OCI-LY3 (cell line): ENCODE data around the gene MAPK8.
A peak's percentile ranks its signal among the peaks of the same experiment; 100 is the strongest.

Source experiments
- H2AFZ ChIP-seq: fragments of 200-600, 300-600 bp; shearing (Covaris generic); 2 replicates; pipeline ENCODE4 v1.6.0; 2014; ENCODE audit warnings: antibody characterized with exemption, low read depth, low read length
- H3K27ac ChIP-seq: fragments of 200-600, 300-600 bp; sonication (generic); 2 replicates; pipeline ENCODE4 v1.5.1; 2014; ENCODE audit warnings: mild to moderate bottlenecking, low read length, moderate library complexity, mixed read lengths
- H3K27me3 ChIP-seq: fragments of 200-600, 300-600 bp; sonication (generic); 2 replicates; pipeline ENCODE4 v1.6.1; 2014; ENCODE audit warnings: low read depth, low read length, mixed read lengths
- H3K36me3 ChIP-seq: fragments of 200-600, 300-600 bp; sonication (generic); replicated peaks from 2 replicates; pipeline ENCODE3; 2014; ENCODE audit warnings: low read depth, low read length, mixed read lengths
- H3K4me1 ChIP-seq: fragments of 300-600, 200-600 bp; sonication (generic); 2 replicates; pipeline ENCODE4 v1.6.1; 2014; ENCODE audit warnings: low read length, mixed read lengths
- H3K4me2 ChIP-seq: fragments of 200-600, 300-600 bp; sonication (generic); 2 replicates; pipeline ENCODE4 v1.6.1; 2014; ENCODE audit warnings: low read length, mixed read lengths
- H3K4me3 ChIP-seq: fragments of 300-600, 200-600 bp; sonication (generic); 2 replicates; pipeline ENCODE4 v1.5.1; 2014; ENCODE audit warnings: antibody characterized with exemption, mild to moderate bottlenecking, low read length, moderate library complexity
- H3K79me2 ChIP-seq: fragments of 300-600, 200-600 bp; shearing (Covaris generic); 2 replicates; pipeline ENCODE4 v1.6.1; 2014; ENCODE audit warnings: mild to moderate bottlenecking, low read length, mixed read lengths
- H3K9ac ChIP-seq: fragments of 300-600, 200-600 bp; shearing (Covaris generic); 2 replicates; pipeline ENCODE4 v1.6.0; 2014; ENCODE audit warnings: mild to moderate bottlenecking, low read length, moderate library complexity
- H3K9me3 ChIP-seq: fragments of 200-600, 300-600 bp; shearing (Covaris generic); 2 replicates; pipeline ENCODE4 v1.6.1; 2014; ENCODE audit warnings: low read length, mixed read lengths; ENCODE audit not compliant: insufficient read depth
- H4K20me1 ChIP-seq: fragments of 200-600, 300-600 bp; sonication (generic); 2 replicates; pipeline ENCODE4 v1.6.1; 2016; ENCODE audit warnings: low read length, mixed read lengths; ENCODE audit not compliant: insufficient read depth
- CTCF ChIP-seq: fragments of 200-600, 300-600 bp; sonication (generic); IDR thresholded peaks from 2 replicates; pipeline ENCODE4 v1.5.1; 2014; ENCODE audit warnings: antibody characterized with exemption, low read length, low read depth
- EZH2phosphoT487 ChIP-seq: fragments of 200-600 bp; shearing (Covaris generic); IDR thresholded peaks from 2 replicates; pipeline ENCODE4 v1.6.1; 2018; ENCODE audit warnings: antibody characterized with exemption, mixed run types, low read depth

MAPK8 gene

GRCh38 chr10:48389272-48389671 is 82.8 kb downstream of the MAPK8 start:
- H4K20me1 ChIP-seq, result peaks cover 21% of the 10 kb centered on the region
- H3K9me3 ChIP-seq, result no peaks in the 10 kb centered on the region
- H3K79me2 ChIP-seq, result no peaks in the 10 kb centered on the region; the same call in 1 of the 2 replicates
- peaks cover 16% of the 10 kb centered on the region for H3K4me1 ChIP-seq
- H3K36me3 ChIP-seq, result no peaks in the 10 kb centered on the region
- no peak overlapping the region for H3K4me3 ChIP-seq
- TF ChIP-seq CTCF (no peak), EZH2phosphoT487 (no peak)
- H3K27ac ChIP-seq, result no peak overlapping the region
- H3K27me3 ChIP-seq, result no peaks in the 10 kb centered on the region
- H3K9ac ChIP-seq, result no peak overlapping the region
- no peak overlapping the region for H2AFZ ChIP-seq
- H3K4me2 ChIP-seq, result no peak overlapping the region

GRCh38 chr10:48389846-48390557 is 83.5 kb downstream of the MAPK8 start:
- Histone ChIP-seq H3K4me3 (no peak overlapping the region), H4K20me1 (peaks cover 21% of the 10 kb centered on the region), H3K9ac (no peak overlapping the region), H3K27ac (no peak overlapping the region), H2AFZ (no peak overlapping the region), H3K4me2 (no peak overlapping the region), H3K4me1 (peaks cover 16% of the 10 kb centered on the region), H3K36me3 (no peaks in the 10 kb centered on the region), H3K79me2 (no peaks in the 10 kb centered on the region; the same call in 1 of the 2 replicates), H3K9me3 (no peaks in the 10 kb centered on the region), H3K27me3 (no peaks in the 10 kb centered on the region)
- TF ChIP-seq CTCF (no peak), EZH2phosphoT487 (no peak)

- H3K4me2 ChIP-seq, result peak overlapping the region; percentile 68; the same call in 1 of the 2 replicates
- no peak overlapping the region for H3K9ac ChIP-seq
- peaks cover 16% of the 10 kb centered on the region for H3K4me1 ChIP-seq
- H3K79me2 ChIP-seq, result no peaks in the 10 kb centered on the region; the same call in 1 of the 2 replicates
- H3K27me3 ChIP-seq, result no peaks in the 10 kb centered on the region
- TF ChIP-seq CTCF (no peak), EZH2phosphoT487 (no peak)
- H3K27ac ChIP-seq, result no peak overlapping the region
- peaks cover 21% of the 10 kb centered on the region for H4K20me1 ChIP-seq
- H3K36me3 ChIP-seq, result no peaks in the 10 kb centered on the region
- H2AFZ ChIP-seq, result no peak overlapping the region
- H3K9me3 ChIP-seq, result no peaks in the 10 kb centered on the region
- no peak overlapping the region for H3K4me3 ChIP-seq
Observed at GRCh38 chr10:48390558-48390871, 84.0 kb downstream of the MAPK8 start.

- TF ChIP-seq EZH2phosphoT487 (no peak), CTCF (no peak)
- peaks cover 21% of the 10 kb centered on the region for H4K20me1 ChIP-seq
- H2AFZ ChIP-seq, result no peak overlapping the region
- H3K27ac ChIP-seq, result no peak overlapping the region
- peak overlapping the region; percentile 68 for H3K4me2 ChIP-seq
- H3K4me3 ChIP-seq, result peak overlapping the region; percentile 14; the same call in 1 of the 2 replicates
- H3K27me3 ChIP-seq, result no peaks in the 10 kb centered on the region
- H3K36me3 ChIP-seq, result no peaks in the 10 kb centered on the region
- H3K4me1 ChIP-seq, result peaks cover 16% of the 10 kb centered on the region
- no peaks in the 10 kb centered on the region for H3K9me3 ChIP-seq
- H3K9ac ChIP-seq, result no peak overlapping the region
- H3K79me2 ChIP-seq, result no peaks in the 10 kb centered on the region; the same call in 1 of the 2 replicates
Observed at GRCh38 chr10:48390933-48391845, 84.7 kb downstream of the MAPK8 start.
